Mesendoderm (in vitro differentiated cells): ENCODE data around the gene HOXA9.

Experiments
- DNase-seq: peaks from one replicate; pipeline ENCODE4 v3.0.0; 2013
- H2AK5ac ChIP-seq: 2 replicates; pipeline ENCODE4 v1.6.1; 2013; ENCODE audit warnings: low read length, inconsistent platforms
- H2BK120ac ChIP-seq: 2 replicates; pipeline ENCODE4 v1.6.1; 2013; ENCODE audit warnings: low read depth, mild to moderate bottlenecking, low read length, moderate library complexity, mixed read lengths
- H2BK15ac ChIP-seq: replicated peaks from 2 replicates; pipeline ENCODE4 v1.6.1; 2013; ENCODE audit warnings: low read depth, mild to moderate bottlenecking, moderate library complexity
- H2BK5ac ChIP-seq: 2 replicates; pipeline ENCODE4 v1.6.1; 2013; ENCODE audit warnings: low read length, inconsistent platforms
- H3K18ac ChIP-seq: 2 replicates; pipeline ENCODE4 v1.6.1; 2013; ENCODE audit warnings: mild to moderate bottlenecking, low read length, mixed read lengths
- H3K23ac ChIP-seq: one replicate; pipeline ENCODE4 v1.6.1; 2013; ENCODE audit warnings: low read length
- H3K27ac ChIP-seq: 2 replicates; pipeline ENCODE4 v1.5.1; 2013; ENCODE audit warnings: low read depth, mild to moderate bottlenecking, inconsistent platforms, low read length, moderate library complexity
- H3K27me3 ChIP-seq: 2 replicates; pipeline ENCODE4 v1.6.1; 2013; ENCODE audit warnings: low read length, control low read depth, mild to moderate bottlenecking, inconsistent platforms; ENCODE audit not compliant: insufficient read depth, poor library complexity
- H3K36me3 ChIP-seq: 2 replicates; pipeline ENCODE4 v1.6.1; 2013; ENCODE audit warnings: low read length, inconsistent platforms; ENCODE audit not compliant: control insufficient read depth, insufficient read depth
- H3K4ac ChIP-seq: one replicate; pipeline ENCODE4 v1.6.1; 2013; ENCODE audit warnings: low read depth, mild to moderate bottlenecking, low read length, moderate library complexity
- H3K4me1 ChIP-seq: 2 replicates; pipeline ENCODE4 v1.6.1; 2013; ENCODE audit warnings: low read depth, low read length, inconsistent platforms; ENCODE audit not compliant: control insufficient read depth
- H3K4me2 ChIP-seq: 2 replicates; pipeline ENCODE4 v1.6.1; 2013; ENCODE audit warnings: low read length
- H3K4me3 ChIP-seq: 2 replicates; pipeline ENCODE4 v1.5.1; 2013; ENCODE audit warnings: mild to moderate bottlenecking, low read length
- H3K56ac ChIP-seq: one replicate; pipeline ENCODE4 v1.6.1; 2013; ENCODE audit warnings: low read length
- H3K79me1 ChIP-seq: 2 replicates; pipeline ENCODE4 v1.6.1; 2013; ENCODE audit warnings: low read length, inconsistent platforms
- H3K79me2 ChIP-seq: 2 replicates; pipeline ENCODE4 v1.6.1; 2013; ENCODE audit warnings: mild to moderate bottlenecking, low read length; ENCODE audit not compliant: control insufficient read depth, insufficient read depth
- H3K9ac ChIP-seq: 2 replicates; pipeline ENCODE4 v1.6.1; 2013; ENCODE audit warnings: low read length, inconsistent platforms
- H4K5ac ChIP-seq: one replicate; pipeline ENCODE4 v1.6.1; 2013; ENCODE audit warnings: low read length
- H4K8ac ChIP-seq: one replicate; pipeline ENCODE4 v1.6.1; 2013; ENCODE audit warnings: low read depth, mild to moderate bottlenecking, control low read depth, low read length, moderate library complexity
- WGBS: extraction: QIAGEN DNeasy Blood & Tissue Kit; methylation state at CpG from one replicate; pipeline ENCODE4 v1.1.7; 2013; ENCODE audit warnings: low lambda C conversion rate, missing lambda C conversion rate; ENCODE audit not compliant: insufficient coverage; ENCODE audit errors: extremely low coverage; 5-methylcytosine and 5-hydroxymethylcytosine counted together

The HOXA9 gene

GRCh38 chr7:27145914-27146412 is 19.4 kb downstream of the HOXA9 start:
- no peak overlapping the region for H2BK15ac ChIP-seq
- H2BK120ac ChIP-seq: no peak overlapping the region
- H3K4me2 ChIP-seq: no peak overlapping the region
- no peak overlapping the region for H4K8ac ChIP-seq
- no peak overlapping the region for H3K56ac ChIP-seq
- no CpG with 5 or more reads among the region's 11 CpGs for WGBS
- no peak for DNase-seq
- no peaks in the 10 kb centered on the region for H3K79me1 ChIP-seq
- no peaks in the 10 kb centered on the region for H3K4me1 ChIP-seq
- H2BK5ac ChIP-seq: no peak overlapping the region
- no peak overlapping the region for H3K18ac ChIP-seq
- no peak overlapping the region for H4K5ac ChIP-seq
- H3K36me3 ChIP-seq: no peaks in the 10 kb centered on the region
- no peak overlapping the region for H3K4ac ChIP-seq
- peaks cover 82% of the 10 kb centered on the region for H3K27me3 ChIP-seq
- H3K9ac ChIP-seq: no peak overlapping the region
- no peak overlapping the region for H3K23ac ChIP-seq
- H3K27ac ChIP-seq: no peak overlapping the region
- H3K79me2 ChIP-seq: no peaks in the 10 kb centered on the region
- H3K4me3 ChIP-seq: no peak overlapping the region
- no peak overlapping the region for H2AK5ac ChIP-seq

- no peak overlapping the region for H2BK5ac ChIP-seq
- no peak overlapping the region for H2AK5ac ChIP-seq
- H3K4ac ChIP-seq: no peak overlapping the region
- no peak overlapping the region for H3K56ac ChIP-seq
- H3K4me1 ChIP-seq: no peaks in the 10 kb centered on the region
- H2BK15ac ChIP-seq: no peak overlapping the region
- no peak overlapping the region for H3K4me3 ChIP-seq
- no peak overlapping the region for H3K18ac ChIP-seq
- no peaks in the 10 kb centered on the region for H3K79me1 ChIP-seq
- H3K9ac ChIP-seq: no peak overlapping the region
- no peak overlapping the region for H4K8ac ChIP-seq
- no peaks in the 10 kb centered on the region for H3K36me3 ChIP-seq
- H2BK120ac ChIP-seq: no peak overlapping the region
- H3K4me2 ChIP-seq: no peak overlapping the region
- no peak overlapping the region for H4K5ac ChIP-seq
- H3K27me3 ChIP-seq: peaks cover 86% of the 10 kb centered on the region
- H3K27ac ChIP-seq: no peak overlapping the region
- no peak for DNase-seq
- WGBS: no CpG with 5 or more reads among the region's 47 CpGs
- H3K79me2 ChIP-seq: no peaks in the 10 kb centered on the region
- no peak overlapping the region for H3K23ac ChIP-seq
Measured at GRCh38 chr7:27145165-27145913, 20.0 kb downstream of the HOXA9 start.

GRCh38 chr7:27144781-27145164 is 20.6 kb downstream of the HOXA9 start:
- DNase-seq: no peak
- no peak overlapping the region for H3K23ac ChIP-seq
- no peaks in the 10 kb centered on the region for H3K79me2 ChIP-seq
- WGBS: no CpG with 5 or more reads among the region's 31 CpGs
- no peak overlapping the region for H2BK120ac ChIP-seq
- H2BK5ac ChIP-seq: no peak overlapping the region
- H3K18ac ChIP-seq: no peak overlapping the region
- no peak overlapping the region for H3K27ac ChIP-seq
- no peak overlapping the region for H3K4ac ChIP-seq
- no peak overlapping the region for H4K8ac ChIP-seq
- no peaks in the 10 kb centered on the region for H3K4me1 ChIP-seq
- peaks cover 87% of the 10 kb centered on the region for H3K27me3 ChIP-seq
- H4K5ac ChIP-seq: no peak overlapping the region
- H3K56ac ChIP-seq: no peak overlapping the region
- no peak overlapping the region for H2AK5ac ChIP-seq
- no peak overlapping the region for H3K4me3 ChIP-seq
- H2BK15ac ChIP-seq: no peak overlapping the region
- H3K79me1 ChIP-seq: no peaks in the 10 kb centered on the region
- no peaks in the 10 kb centered on the region for H3K36me3 ChIP-seq
- no peak overlapping the region for H3K9ac ChIP-seq
- H3K4me2 ChIP-seq: no peak overlapping the region

GRCh38 chr7:27143950-27144780 is 21.2 kb downstream of the HOXA9 start:
- no peak overlapping the region for H2AK5ac ChIP-seq
- H4K5ac ChIP-seq: no peak overlapping the region
- H4K8ac ChIP-seq: no peak overlapping the region
- peaks cover 89% of the 10 kb centered on the region for H3K27me3 ChIP-seq
- H3K79me1 ChIP-seq: no peaks in the 10 kb centered on the region
- H3K36me3 ChIP-seq: no peaks in the 10 kb centered on the region
- no peak overlapping the region for H3K18ac ChIP-seq
- DNase-seq: no peak
- WGBS: no CpG with 5 or more reads among the region's 40 CpGs
- H3K4ac ChIP-seq: no peak overlapping the region
- H3K56ac ChIP-seq: no peak overlapping the region
- H3K4me3 ChIP-seq: no peak overlapping the region
- no peak overlapping the region for H3K9ac ChIP-seq
- no peak overlapping the region for H2BK120ac ChIP-seq
- H2BK15ac ChIP-seq: no peak overlapping the region
- no peaks in the 10 kb centered on the region for H3K79me2 ChIP-seq
- no peaks in the 10 kb centered on the region for H3K4me1 ChIP-seq
- no peak overlapping the region for H3K4me2 ChIP-seq
- no peak overlapping the region for H3K27ac ChIP-seq
- no peak overlapping the region for H2BK5ac ChIP-seq
- no peak overlapping the region for H3K23ac ChIP-seq

GRCh38 chr7:27143023-27143949 is 22.1 kb downstream of the HOXA9 start, which contains the start of gene HOXA5:
HOXA5 (minus strand) TSS chr7:27143681; CDS start chr7:27143607, 74 bp downstream.
- Histone ChIP-seq H3K4ac (no peak within 1 kb of the TSS), H3K4me1 (no peaks in the 10 kb centered on the region), H3K18ac (no peak within 1 kb of the TSS), H4K8ac (no peak within 1 kb of the TSS), H3K27ac (no peak within 1 kb of the TSS), H2BK5ac (no peak within 1 kb of the TSS), H3K23ac (no peak within 1 kb of the TSS), H3K27me3 (peaks cover 89% of the 10 kb centered on the region), H3K79me2 (no peaks in the 10 kb centered on the region), H3K56ac (peak within 1 kb of the TSS; percentile 60), H2AK5ac (no peak within 1 kb of the TSS), H2BK120ac (no peak within 1 kb of the TSS), H3K9ac (peak within 1 kb of the TSS; percentile 47), H4K5ac (no peak within 1 kb of the TSS), H3K36me3 (no peaks in the 10 kb centered on the region), H3K4me3 (peak within 1 kb of the TSS; percentile 40), H3K4me2 (peak within 1 kb of the TSS; percentile 97), H2BK15ac (no peak within 1 kb of the TSS), H3K79me1 (no peaks in the 10 kb centered on the region)
- no CpG with 5 or more reads among the region's 86 CpGs for WGBS
- peak; percentile 92 for DNase-seq
